PFSK-1 (cell line): ENCODE measurements around the gene CCR5AS.

Source experiments
- FOXP2 ChIP-seq: optimal IDR thresholded peaks from 2 replicates; pipeline ENCODE3; 2011; ENCODE audit warnings: borderline replicate concordance, control low read depth, inconsistent platforms; ENCODE audit not compliant: insufficient read depth; ENCODE audit errors: extremely low read length, extremely low read depth
- POLR2AphosphoS5 ChIP-seq: IDR thresholded peaks from 2 replicates; pipeline ENCODE4 v1.6.1; 2012; ENCODE audit warnings: low read depth, mild to moderate bottlenecking, control low read depth, low read length, moderate library complexity
- SIN3A ChIP-seq: IDR thresholded peaks from 2 replicates; pipeline ENCODE4 v1.6.1; 2012; ENCODE audit warnings: mild to moderate bottlenecking, low read length, moderate library complexity, borderline replicate concordance; ENCODE audit not compliant: insufficient read depth
- TAF1 ChIP-seq: IDR thresholded peaks from 2 replicates; pipeline ENCODE4 v1.6.1; 2012; ENCODE audit warnings: low read length, control low read depth, borderline replicate concordance; ENCODE audit not compliant: insufficient read depth
- TF ChIP-seq, protein P1 (sequence below), 2 experiments: IDR thresholded peaks; 2 replicates each; pipeline versions ENCODE4 v1.6.1 to v1.8.0; 2011 to 2012; ENCODE audit warnings: low read depth in 2 of 2, low read length in 2 of 2, control low read depth in 1 of 2, inconsistent platforms in 1 of 2, mild to moderate bottlenecking in 1 of 2, moderate library complexity in 1 of 2; ENCODE audit not compliant: insufficient read depth in 1 of 2

The CCR5AS gene

DNA sequence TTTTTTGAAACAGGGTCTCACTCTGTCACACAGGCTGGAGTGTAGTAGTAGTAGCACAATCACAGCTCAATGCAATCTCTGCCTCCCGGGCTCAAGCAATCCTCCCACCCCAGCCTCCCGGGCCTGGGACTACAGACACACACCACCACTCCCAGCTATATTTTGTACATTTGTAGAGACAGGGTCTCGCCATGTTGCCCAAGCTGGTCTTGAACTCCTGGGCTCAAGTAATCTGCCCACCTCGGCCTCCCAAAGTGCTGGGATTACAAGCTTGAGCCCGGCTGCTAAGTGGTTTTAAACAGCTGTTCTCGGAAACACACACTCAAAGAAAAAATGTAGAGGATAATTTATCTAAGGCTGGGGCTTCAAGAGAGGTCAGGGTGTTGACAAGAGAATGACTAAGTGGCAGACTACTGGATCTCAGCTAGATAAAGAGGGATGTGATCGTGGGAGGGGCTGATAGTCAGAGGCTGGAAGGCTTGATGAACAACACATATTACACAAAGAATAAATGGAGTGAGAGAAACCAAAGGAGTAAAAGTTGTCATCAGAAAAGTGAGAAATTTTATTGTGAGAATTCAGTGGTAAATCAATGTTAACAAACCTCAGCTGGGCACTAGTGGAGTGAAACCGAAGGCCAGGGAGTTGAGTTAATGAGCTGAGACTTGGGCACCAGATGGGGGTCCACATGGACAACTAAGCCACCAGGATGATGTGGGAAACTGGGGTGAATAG lies 6.7 kb downstream of the CCR5AS start:
- no peak for TF ChIP-seq TAF1

DNA sequence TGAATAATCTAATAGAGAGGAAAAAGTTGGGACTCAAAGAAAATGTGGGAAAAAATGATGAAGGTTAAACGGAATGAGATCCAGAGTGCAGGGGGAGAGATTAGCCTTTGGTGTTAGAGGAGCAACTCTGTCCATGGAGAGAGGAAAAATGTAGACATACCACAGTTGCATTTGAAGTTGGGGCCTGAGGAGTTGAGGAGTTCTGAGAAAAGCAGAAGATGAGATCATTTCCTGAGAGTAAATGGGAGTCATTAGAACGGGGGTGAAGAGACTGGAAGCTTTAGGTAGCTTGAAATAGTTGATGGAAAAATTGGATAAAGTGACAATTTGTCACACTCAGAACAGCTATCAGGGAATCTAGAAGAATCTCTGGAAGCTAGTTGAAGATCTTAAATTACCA lies 7.3 kb downstream of the CCR5AS start:
- TF ChIP-seq SIN3A (no peak), POLR2AphosphoS5 (no peak), TAF1 (no peak), FOXP2 (no peak)
- TF ChIP-seq, protein P1, sequence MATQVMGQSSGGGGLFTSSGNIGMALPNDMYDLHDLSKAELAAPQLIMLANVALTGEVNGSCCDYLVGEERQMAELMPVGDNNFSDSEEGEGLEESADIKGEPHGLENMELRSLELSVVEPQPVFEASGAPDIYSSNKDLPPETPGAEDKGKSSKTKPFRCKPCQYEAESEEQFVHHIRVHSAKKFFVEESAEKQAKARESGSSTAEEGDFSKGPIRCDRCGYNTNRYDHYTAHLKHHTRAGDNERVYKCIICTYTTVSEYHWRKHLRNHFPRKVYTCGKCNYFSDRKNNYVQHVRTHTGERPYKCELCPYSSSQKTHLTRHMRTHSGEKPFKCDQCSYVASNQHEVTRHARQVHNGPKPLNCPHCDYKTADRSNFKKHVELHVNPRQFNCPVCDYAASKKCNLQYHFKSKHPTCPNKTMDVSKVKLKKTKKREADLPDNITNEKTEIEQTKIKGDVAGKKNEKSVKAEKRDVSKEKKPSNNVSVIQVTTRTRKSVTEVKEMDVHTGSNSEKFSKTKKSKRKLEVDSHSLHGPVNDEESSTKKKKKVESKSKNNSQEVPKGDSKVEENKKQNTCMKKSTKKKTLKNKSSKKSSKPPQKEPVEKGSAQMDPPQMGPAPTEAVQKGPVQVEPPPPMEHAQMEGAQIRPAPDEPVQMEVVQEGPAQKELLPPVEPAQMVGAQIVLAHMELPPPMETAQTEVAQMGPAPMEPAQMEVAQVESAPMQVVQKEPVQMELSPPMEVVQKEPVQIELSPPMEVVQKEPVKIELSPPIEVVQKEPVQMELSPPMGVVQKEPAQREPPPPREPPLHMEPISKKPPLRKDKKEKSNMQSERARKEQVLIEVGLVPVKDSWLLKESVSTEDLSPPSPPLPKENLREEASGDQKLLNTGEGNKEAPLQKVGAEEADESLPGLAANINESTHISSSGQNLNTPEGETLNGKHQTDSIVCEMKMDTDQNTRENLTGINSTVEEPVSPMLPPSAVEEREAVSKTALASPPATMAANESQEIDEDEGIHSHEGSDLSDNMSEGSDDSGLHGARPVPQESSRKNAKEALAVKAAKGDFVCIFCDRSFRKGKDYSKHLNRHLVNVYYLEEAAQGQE (IDR thresholded peaks at IDR 0.05; ENCODE audit: insufficient read depth in 1 of 2, low read depth in 2 of 2, low read length in 2 of 2): no peak

DNA sequence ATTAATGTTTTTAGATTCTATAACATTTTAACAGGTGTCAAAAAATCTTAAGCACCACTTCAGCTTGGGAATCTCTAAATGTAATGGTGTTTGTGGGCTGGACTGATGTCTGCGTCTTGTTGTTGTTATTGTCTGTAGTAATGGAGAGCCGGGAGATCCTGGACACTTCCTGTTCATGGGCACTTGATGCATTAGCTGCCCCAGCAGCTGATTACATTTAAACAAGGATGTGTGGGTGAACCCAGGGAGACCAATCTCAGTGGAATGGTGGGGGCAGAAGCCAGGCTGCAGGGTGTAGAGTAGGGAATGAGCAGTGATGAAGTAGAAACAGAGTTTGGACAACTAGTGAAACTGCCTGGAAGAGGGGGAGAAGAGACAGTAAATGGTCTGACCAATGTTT lies 7.8 kb downstream of the CCR5AS start:
- no peak for TF ChIP-seq TAF1

DNA sequence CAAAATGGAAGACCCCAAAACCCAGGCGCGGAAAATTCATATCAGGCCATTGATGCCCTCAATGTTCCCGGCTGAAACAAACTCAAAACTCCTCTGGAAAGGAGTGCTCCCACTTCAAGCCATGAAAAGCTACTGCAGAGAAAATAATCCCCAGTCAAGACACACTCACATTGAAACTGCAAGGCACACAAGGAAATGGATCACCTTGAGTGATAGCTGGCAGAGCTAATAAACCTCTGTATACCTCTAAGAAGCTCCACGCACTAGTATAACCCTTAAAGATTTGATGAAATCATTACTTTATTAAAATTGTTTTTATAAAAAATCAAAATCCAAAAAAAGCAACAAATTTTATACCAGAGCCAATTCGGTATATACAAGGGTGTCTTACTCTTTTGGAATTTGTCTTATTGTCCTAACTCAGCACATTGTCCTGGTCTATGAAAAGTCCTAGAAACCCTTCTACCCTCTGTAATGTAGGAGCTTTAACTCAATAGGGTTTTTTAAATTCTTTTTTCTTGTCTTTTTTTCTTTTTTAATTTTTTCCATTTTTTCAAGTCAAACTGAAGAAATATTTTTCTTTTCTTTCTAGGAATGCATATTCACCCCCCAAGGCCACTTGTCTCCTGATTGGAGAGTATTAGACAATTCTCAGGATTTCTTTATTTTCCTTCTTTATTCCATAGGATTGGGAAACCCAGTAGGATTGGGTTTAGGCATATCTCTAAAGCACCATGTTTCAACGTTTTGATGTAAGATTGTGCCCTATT lies 8.5 kb downstream of the CCR5AS start:
- TF ChIP-seq SIN3A (no peak), POLR2AphosphoS5 (no peak), TAF1 (no peak), FOXP2 (no peak)
- TF ChIP-seq, protein P1 (IDR thresholded peaks at IDR 0.05; ENCODE audit: insufficient read depth in 1 of 2, low read depth in 2 of 2, low read length in 2 of 2): no peak

DNA sequence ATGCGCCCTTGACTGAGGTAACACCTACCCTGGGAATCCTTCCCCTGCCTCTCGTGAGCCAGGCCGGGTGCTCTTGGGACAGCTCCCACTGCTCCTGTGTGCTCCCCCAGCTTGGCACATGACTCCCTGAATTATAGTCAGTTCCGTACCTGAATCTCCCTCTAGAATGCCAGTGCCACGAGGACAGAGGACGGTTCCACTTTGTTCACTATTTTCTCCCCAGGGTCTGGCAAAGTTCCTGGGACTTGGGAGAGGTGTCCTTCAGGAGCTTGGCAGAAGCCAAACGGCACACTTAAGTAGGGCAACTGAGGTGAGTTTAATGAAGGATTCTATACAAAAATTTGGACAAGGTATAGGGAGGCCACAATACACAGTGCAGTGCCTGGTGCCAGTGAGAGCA lies 9.8 kb downstream of the CCR5AS start:
- TF ChIP-seq POLR2AphosphoS5: no peak
- no peak for TF ChIP-seq SIN3A
- no peak for TF ChIP-seq TAF1
- no peak for TF ChIP-seq FOXP2
- TF ChIP-seq, protein P1 (IDR thresholded peaks at IDR 0.05; ENCODE audit: insufficient read depth in 1 of 2, low read depth in 2 of 2, low read length in 2 of 2): no peak

DNA sequence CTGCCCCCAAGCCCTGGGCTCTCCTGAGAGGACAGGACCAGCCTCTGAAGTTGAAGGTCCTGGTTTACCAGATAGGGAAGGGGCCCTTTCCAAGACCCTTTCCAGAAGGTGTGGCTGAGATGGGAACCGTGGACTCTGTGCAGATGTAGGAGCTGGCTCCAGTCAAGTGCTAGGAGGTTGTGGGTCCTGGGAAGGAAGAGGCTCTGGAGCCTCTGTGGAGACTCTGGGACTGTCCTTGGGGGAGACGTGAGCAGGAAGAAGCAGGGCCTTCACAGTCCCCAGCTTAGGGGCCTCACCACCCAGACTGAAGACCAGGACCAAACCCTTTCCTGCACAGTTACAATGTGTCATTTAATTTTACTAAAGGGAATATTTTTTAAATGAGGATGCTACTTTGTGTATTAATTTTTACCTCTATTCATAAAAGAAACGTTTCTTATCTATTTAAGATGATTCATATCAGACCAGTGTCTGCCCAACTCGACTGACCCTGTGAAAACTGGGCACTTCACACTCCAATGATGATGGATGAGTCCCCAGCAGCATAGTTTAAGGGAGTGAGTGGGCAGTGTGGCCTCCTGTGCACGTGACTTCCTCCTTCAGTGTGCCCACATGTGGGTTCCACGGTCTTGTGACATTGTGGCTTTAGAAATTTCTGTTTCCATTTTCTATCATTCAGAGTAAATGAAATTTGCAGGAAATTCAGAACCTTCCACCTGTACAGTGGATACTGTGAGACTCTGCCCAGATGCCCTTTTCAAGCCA lies 10.9 kb downstream of the CCR5AS start:
- no peak for TF ChIP-seq FOXP2
- no peak for TF ChIP-seq POLR2AphosphoS5
- TF ChIP-seq TAF1: no peak
- no peak for TF ChIP-seq SIN3A
- TF ChIP-seq, protein P1 (IDR thresholded peaks at IDR 0.05; ENCODE audit: insufficient read depth in 1 of 2, low read depth in 2 of 2, low read length in 2 of 2): no peak
